IMR-90 (cell line): Measurements from ENCODE around the gene NRP2. TPM values are rescaled to one million over a fixed set of nuclear protein-coding genes. Genes with fewer than 3 reads are reported as not detected.

Experiments used
- ATAC-seq: fragments of 200-7000 bp; cut with Tn5 transposase; 2 replicates; pipeline ENCODE4 v1.9.1; 2020; ENCODE audit warnings: low read depth, mild to moderate bottlenecking, moderate library complexity
- BruUV-seq: library from RNA; stranded (reverse); fragments of 400-500 nt; replicated peaks from 2 replicates; lab custom pipeline; 2021; lab: Mats Ljungman, UMichigan
- CTCF ChIA-PET: fragments of 300-600 bp; formaldehyde crosslinking; extraction: SDS; loops from one replicate; lab custom pipeline; 2021; ENCODE audit warnings: antibody characterized with exemption; lab: Yijun Ruan, JAX
- POLR2A ChIA-PET: fragments of 300-600 bp; sonication (Branson Sonifier 250); formaldehyde crosslinking; loops from one replicate; lab custom pipeline; 2022; ENCODE audit warnings: antibody characterized with exemption; ENCODE audit not compliant: unreplicated experiment; lab: Charles Lee
- DNase-seq: peaks from one replicate; pipeline ENCODE4 v3.0.0; 2013
- H2AFZ ChIP-seq: replicated peaks from 2 replicates; pipeline ENCODE3; 2013; ENCODE audit warnings: low read length, mild to moderate bottlenecking; ENCODE audit not compliant: poor library complexity
- H2AK5ac ChIP-seq: 2 replicates; pipeline ENCODE4 v1.6.1; 2013; ENCODE audit warnings: low read depth, low read length, inconsistent platforms
- H2AK9ac ChIP-seq: replicated peaks from 2 replicates; pipeline ENCODE3; 2013; ENCODE audit warnings: mild to moderate bottlenecking, low read depth, low read length, moderate library complexity; ENCODE audit not compliant: poor library complexity
- H2BK120ac ChIP-seq: 2 replicates; pipeline ENCODE4 v1.6.1; 2013; ENCODE audit warnings: low read depth, low read length, inconsistent platforms
- H2BK15ac ChIP-seq: 3 replicates; pipeline ENCODE4 v1.6.1; 2013; ENCODE audit warnings: low read depth, low read length, inconsistent platforms
- H2BK20ac ChIP-seq: 2 replicates; pipeline ENCODE4 v1.6.1; 2013; ENCODE audit warnings: low read depth, mild to moderate bottlenecking, inconsistent platforms, low read length, moderate library complexity
- H2BK5ac ChIP-seq: 2 replicates; pipeline ENCODE4 v1.6.1; 2013; ENCODE audit warnings: mild to moderate bottlenecking, low read depth, low read length, inconsistent platforms; ENCODE audit not compliant: poor library complexity, severe bottlenecking
- H3K14ac ChIP-seq: replicated peaks from 2 replicates; pipeline ENCODE4 v1.6.1; 2013; ENCODE audit warnings: low read depth, low read length, inconsistent platforms
- H3K18ac ChIP-seq: 2 replicates; pipeline ENCODE4 v1.6.1; 2013; ENCODE audit warnings: low read depth, low read length, control low read depth
- H3K23ac ChIP-seq: 2 replicates; pipeline ENCODE4 v1.6.1; 2013; ENCODE audit warnings: low read depth, low read length, inconsistent platforms
- H3K27ac ChIP-seq: 2 replicates; pipeline ENCODE4 v1.5.1; 2013; ENCODE audit warnings: mild to moderate bottlenecking, control low read depth, low read length; ENCODE audit not compliant: insufficient read depth
- H3K27me3 ChIP-seq: 2 replicates; pipeline ENCODE4 v1.6.1; 2013; ENCODE audit warnings: low read length; ENCODE audit not compliant: control insufficient read depth, insufficient read depth
- H3K36me3 ChIP-seq: 2 replicates; pipeline ENCODE4 v1.6.1; 2013; ENCODE audit warnings: low read length, mixed read lengths; ENCODE audit not compliant: control insufficient read depth, insufficient read depth
- H3K4ac ChIP-seq: 2 replicates; pipeline ENCODE4 v1.6.1; 2013; ENCODE audit warnings: low read depth, low read length, inconsistent platforms
- H3K4me1 ChIP-seq: 2 replicates; pipeline ENCODE4 v1.6.1; 2013; ENCODE audit warnings: low read length, mixed read lengths; ENCODE audit not compliant: control insufficient read depth, insufficient read depth
- H3K4me2 ChIP-seq: 2 replicates; pipeline ENCODE4 v1.6.1; 2013; ENCODE audit warnings: low read depth, mild to moderate bottlenecking, control low read depth, low read length, moderate library complexity
- H3K4me3 ChIP-seq: 2 replicates; pipeline ENCODE4 v1.5.1; 2013; ENCODE audit warnings: low read depth, mild to moderate bottlenecking, control low read depth, low read length, moderate library complexity; ENCODE audit not compliant: insufficient read depth
- H3K56ac ChIP-seq: 2 replicates; pipeline ENCODE4 v1.6.1; 2013; ENCODE audit warnings: low read length, inconsistent platforms; ENCODE audit not compliant: insufficient read depth; ENCODE audit errors: extremely low read depth
- H3K79me1 ChIP-seq, 2 experiments: 2 replicates each; pipeline ENCODE4 v1.6.1; 2013; ENCODE audit warnings: low read length in 2 of 2, inconsistent platforms in 1 of 2, low read depth in 1 of 2
- H3K9ac ChIP-seq: 2 replicates; pipeline ENCODE4 v1.6.1; 2013; ENCODE audit warnings: low read depth, low read length, control low read depth
- H3K9me1 ChIP-seq: 2 replicates; pipeline ENCODE4 v1.6.1; 2013; ENCODE audit warnings: low read length, inconsistent platforms; ENCODE audit not compliant: insufficient read depth
- H3K9me3 ChIP-seq: 2 replicates; pipeline ENCODE4 v1.6.1; 2013; ENCODE audit warnings: low read length; ENCODE audit not compliant: control insufficient read depth, insufficient read depth
- H4K20me1 ChIP-seq: 2 replicates; pipeline ENCODE4 v1.6.1; 2013; ENCODE audit warnings: low read length, inconsistent platforms; ENCODE audit not compliant: insufficient read depth
- H4K5ac ChIP-seq: 2 replicates; pipeline ENCODE4 v1.6.1; 2013; ENCODE audit warnings: mild to moderate bottlenecking, low read depth, low read length, control low read depth
- H4K8ac ChIP-seq, 2 experiments: 2 replicates each; pipeline ENCODE4 v1.6.1; 2013; ENCODE audit warnings: low read depth in 2 of 2, low read length in 2 of 2, control low read depth in 1 of 2, inconsistent platforms in 1 of 2
- H4K91ac ChIP-seq: 2 replicates; pipeline ENCODE4 v1.6.1; 2013; ENCODE audit warnings: low read depth, low read length, inconsistent platforms; ENCODE audit not compliant: insufficient read depth
- FOS ChIP-seq: fragments of 150-350 bp; IDR thresholded peaks from 2 replicates; pipeline ENCODE4 v1.6.1; 2016; ENCODE audit warnings: low read depth, low read length
- MAZ ChIP-seq: IDR thresholded peaks from 2 replicates; pipeline ENCODE4 v1.6.1; 2012; ENCODE audit warnings: low read depth, mild to moderate bottlenecking, low read length, improper control_type of control experiment, moderate library complexity, borderline replicate concordance
- WGBS, 2 experiments: methylation state at CpG; one replicate each; pipeline versions ENCODE4 v1.1.5 to v1.1.7; 2013; ENCODE audit warnings: missing lambda C conversion rate in 2 of 2; ENCODE audit not compliant: insufficient read length in 1 of 2; ENCODE audit errors: extremely low coverage in 2 of 2; 5-methylcytosine and 5-hydroxymethylcytosine counted together
- dilution Hi-C: fragments of 300-500 bp; cut with HindIII; formaldehyde crosslinking; loops from one replicate; pipeline ENCODE4 v1.14.3; 2018; ENCODE audit warnings: low sequenced_read_pairs; ENCODE audit not compliant: unreplicated experiment
- in situ Hi-C: fragments of 300-500 bp; cut with MboI; formaldehyde crosslinking; loops from 3 replicates; pipeline ENCODE4 v1.14.3; 2019; ENCODE audit warnings: low sequenced_read_pairs, inconsistent platforms, mixed read lengths
- intact Hi-C: fragments of 100-400 bp; cut with micrococcal nuclease; formaldehyde crosslinking; loops from 2 replicates; pipeline ENCODE4 v1.10.0; 2022
- polyA plus RNA-seq, 3 experiments: library from polyadenylated mRNA; depleted of rRNA; stranded (reverse); fragments of >200 nt; gene quantifications; 2 replicates each; pipeline ENCODE4 v1.2.3, GENCODE V29; 2012; ENCODE audit warnings: low replicate concordance in 1 of 3
- total RNA-seq: library from RNA; depleted of rRNA; stranded (reverse); fragments of >200 nt; gene quantifications from 2 replicates; pipeline ENCODE4 v1.2.3, GENCODE V29; 2012

NRP2 gene
- total and polyA plus RNA-seq, 2 of the 4 experiments (the other 2 are of a cell fraction): 46.4 to 51.3 TPM

GRCh38 chr2:205764270-205764746, 82.0 kb downstream of the NRP2 start:
- no peak overlapping the region for H4K91ac ChIP-seq
- no peaks in the 10 kb centered on the region for H3K27me3 ChIP-seq
- no peak for TF ChIP-seq MAZ
- no peak for TF ChIP-seq FOS
- H2BK15ac ChIP-seq: no peak overlapping the region
- in situ Hi-C loops (no loop called here), dilution Hi-C loops (no loop called here), intact Hi-C loops (loop anchor here (10.0 kb wide), 1 partner anchor 1500 kb away; no protein-coding TSS in a partner anchor)
- H3K79me1 ChIP-seq: 0 out of 4 replicates have a peak, but pooled peaks cover 0 to 1% of the 10 kb centered on the region in 2 experiments
- no peak overlapping the region for H3K4me3 ChIP-seq
- ATAC-seq: no peak
- H3K36me3 ChIP-seq: peaks cover 58% of the 10 kb centered on the region
- H2BK5ac ChIP-seq: no peak overlapping the region
- H2AK5ac ChIP-seq: no peak overlapping the region; the same call in 1 of the 2 replicates
- no peak overlapping the region for H3K27ac ChIP-seq
- CTCF ChIA-PET: interaction anchor here (0.6 kb wide), 1 partner anchor 58 kb away, joined by 3 read pairs; no protein-coding TSS in a partner anchor
- no peak overlapping the region for H3K23ac ChIP-seq
- no peak overlapping the region for H3K4me2 ChIP-seq
- no peak overlapping the region for H4K5ac ChIP-seq
- H2BK20ac ChIP-seq: no peak overlapping the region
- peaks cover 24% of the 10 kb centered on the region for H3K9me1 ChIP-seq
- H4K20me1 ChIP-seq: no peaks in the 10 kb centered on the region
- H3K4ac ChIP-seq: no peak overlapping the region
- no peak overlapping the region for H4K8ac ChIP-seq
- BruUV-seq: no TSS peak
- no peak overlapping the region for H2BK120ac ChIP-seq
- no peak overlapping the region for H3K9ac ChIP-seq
- POLR2A ChIA-PET: no interaction called here
- H3K9me3 ChIP-seq: no peaks in the 10 kb centered on the region
- no peak overlapping the region for H3K14ac ChIP-seq
- H2AK9ac ChIP-seq: no peak overlapping the region
- H3K56ac ChIP-seq: no peak overlapping the region
- no CpG with 5 or more reads among the region's 8 CpGs for WGBS, 2 experiments
- no peak overlapping the region for H2AFZ ChIP-seq
- DNase-seq: no peak
- H3K18ac ChIP-seq: no peak overlapping the region; the same call in 1 of the 2 replicates
- peaks cover 16% of the 10 kb centered on the region for H3K4me1 ChIP-seq
